Common myeloid progenitor, CD34-positive (primary cell): Measurements from ENCODE around the gene PCK2.

Source experiments
- CTCF ChIA-PET: fragments of 350-600 bp; sonication (Branson Sonifier 250); formaldehyde crosslinking; loops from one replicate; lab custom pipeline; 2021; ENCODE audit warnings: antibody characterized with exemption; lab: Charles Lee
- POLR2A ChIA-PET: fragments of 350-600 bp; sonication (Branson Sonifier 250); formaldehyde crosslinking; loops from one replicate; lab custom pipeline; 2021; ENCODE audit warnings: antibody characterized with exemption; lab: Charles Lee
- DNase-seq, 3 donors: peaks; one replicate each; pipeline versions ENCODE4 v3.0.0 to v3.0.0-alpha.2; 2013
- H3K27ac ChIP-seq, 2 experiments: 1 replicate in 1 of 2; 2 replicates in 1 of 2; pipeline ENCODE4 v1.7.0; 2013; ENCODE audit warnings: inconsistent platforms in 2 of 2, low read length in 2 of 2, mild to moderate bottlenecking in 2 of 2, low read depth in 1 of 2, moderate library complexity in 1 of 2; ENCODE audit not compliant: severe bottlenecking in 2 of 2, insufficient read depth in 1 of 2, poor library complexity in 1 of 2
- H3K27me3 ChIP-seq, 5 experiments: replicated peaks in 2 of 5; 1 replicate in 3 of 5; 2 replicates in 2 of 5; pipeline versions ENCODE4 v1.6.1 to v1.7.0; 2013; ENCODE audit warnings: low read length in 4 of 5, mild to moderate bottlenecking in 2 of 5, moderate library complexity in 2 of 5, inconsistent platforms in 1 of 5; ENCODE audit not compliant: insufficient read depth in 5 of 5, control insufficient read depth in 4 of 5
- H3K36me3 ChIP-seq, 4 experiments: 1 replicate in 2 of 4; 2 replicates in 2 of 4; pipeline versions ENCODE4 v1.6.1 to v1.7.0; 2013; ENCODE audit warnings: low read length in 3 of 4, control low read depth in 1 of 4, mild to moderate bottlenecking in 1 of 4; ENCODE audit not compliant: control insufficient read depth in 4 of 4, insufficient read depth in 4 of 4
- H3K4me1 ChIP-seq, 4 experiments: 1 replicate in 3 of 4; 2 replicates in 1 of 4; pipeline versions ENCODE4 v1.6.1 to v1.7.1; 2013; ENCODE audit warnings: low read length in 3 of 4, mild to moderate bottlenecking in 3 of 4, control low read depth in 1 of 4, inconsistent platforms in 1 of 4, moderate library complexity in 1 of 4; ENCODE audit not compliant: control insufficient read depth in 4 of 4, insufficient read depth in 4 of 4; ENCODE audit errors: control extremely low read depth in 1 of 4
- H3K4me3 ChIP-seq, 7 experiments: 1 replicate in 4 of 7; 2 replicates in 3 of 7; pipeline versions ENCODE4 v1.5.1 to v1.7.0; 2013; ENCODE audit warnings: mild to moderate bottlenecking in 7 of 7, low read length in 6 of 7, moderate library complexity in 6 of 7, inconsistent platforms in 2 of 7, low read depth in 2 of 7, control low read depth in 1 of 7; ENCODE audit not compliant: insufficient read depth in 4 of 7, control insufficient read depth in 1 of 7; ENCODE audit errors: extremely low read depth in 1 of 7
- H3K9me3 ChIP-seq, 5 experiments: 1 replicate in 4 of 5; 2 replicates in 1 of 5; pipeline versions ENCODE4 v1.6.1 to v1.7.1; 2013; ENCODE audit warnings: low read length in 4 of 5, mild to moderate bottlenecking in 2 of 5, inconsistent platforms in 1 of 5, low read depth in 1 of 5, moderate library complexity in 1 of 5; ENCODE audit not compliant: control insufficient read depth in 4 of 5, insufficient read depth in 2 of 5; ENCODE audit errors: control extremely low read depth in 1 of 5
- WGBS: methylation state at CpG from one replicate; pipeline ENCODE4 v1.1.5; 2013; ENCODE audit not compliant: insufficient coverage; 5-methylcytosine and 5-hydroxymethylcytosine counted together

PCK2 gene

GRCh38 chr14:24122898-24123297 is 28.8 kb downstream of the PCK2 start:
- Histone ChIP-seq H3K27me3 (no peaks in the 10 kb centered on the region), H3K4me1 (no peaks in the 10 kb centered on the region), H3K36me3 (peaks cover 19 to 65% (median 48%) of the 10 kb centered on the region in 4 experiments), H3K27ac (no peak overlapping the region), H3K9me3 (no peaks in the 10 kb centered on the region), H3K4me3 (no peak overlapping the region)
- ChIA-PET CTCF (interaction anchor here (0.6 to 1.3 kb wide), 2 partner anchors 39 to 108 kb away, joined by 3 read pairs; partner anchors contain the start of gene IRF9), POLR2A (no interaction called here)
- 99% methylated on average over 7 of the region's 8 CpGs for WGBS
- DNase-seq, result no peak

- ChIA-PET POLR2A (interaction anchor here (1.8 kb wide), 1 partner anchor 8 kb away, joined by 5 read pairs; no protein-coding TSS in a partner anchor), CTCF (interaction anchor here (0.6 to 1.3 kb wide), 4 partner anchors 10 to 107 kb away, joined by 3 read pairs; partner anchors contain the start of gene IRF9)
- Histone ChIP-seq H3K36me3 (peaks cover 13 to 56% (median 41%) of the 10 kb centered on the region in 4 experiments), H3K27me3 (no peaks in the 10 kb centered on the region), H3K4me1 (no peaks in the 10 kb centered on the region), H3K27ac (peak overlapping the region in 1 of 2 experiments; percentile 14), H3K9me3 (no peaks in the 10 kb centered on the region), H3K4me3 (no peak overlapping the region)
- WGBS, result 92% methylated on average over 7 of the region's 9 CpGs
- DNase-seq, result no peak
Measured at GRCh38 chr14:24123424-24124417, 29.6 kb downstream of the PCK2 start.

GRCh38 chr14:24126939-24127338 is 32.8 kb downstream of the PCK2 start:
- Histone ChIP-seq H3K4me3 (no peak overlapping the region), H3K4me1 (peaks cover 0 to 9% (median 4%) of the 10 kb centered on the region in 4 experiments), H3K9me3 (no peaks in the 10 kb centered on the region), H3K36me3 (peaks cover 8 to 27% (median 17%) of the 10 kb centered on the region in 4 experiments), H3K27ac (no peak overlapping the region), H3K27me3 (no peaks in the 10 kb centered on the region)
- ChIA-PET CTCF (interaction anchor here (1.2 to 3.1 kb wide), 5 partner anchors 8 to 58 kb away, joined by 4 to 18 read pairs (median 5); partner anchors contain the start of genes DCAF11 and NRL), POLR2A (interaction anchor here (1.2 kb wide), 1 partner anchor 12 kb away, joined by 7 read pairs; the partner anchor contains the start of genes DCAF11 and NRL)
- no peak for DNase-seq

- WGBS, result 100% methylated on average over 2 of the region's 2 CpGs
- Histone ChIP-seq H3K4me3 (no peak overlapping the region), H3K9me3 (no peaks in the 10 kb centered on the region), H3K27me3 (no peaks in the 10 kb centered on the region), H3K4me1 (peaks cover 0 to 16% (median 10%) of the 10 kb centered on the region in 4 experiments), H3K36me3 (peaks cover 7 to 19% (median 14%) of the 10 kb centered on the region in 4 experiments), H3K27ac (no peak overlapping the region)
- no peak for DNase-seq
- POLR2A ChIA-PET, result no interaction called here
- CTCF ChIA-PET, result interaction anchor here (1.2 to 3.1 kb wide), 4 partner anchors 9 to 33 kb away, joined by 5 to 18 read pairs (median 8); partner anchors contain the start of genes DCAF11 and NRL
Measured at GRCh38 chr14:24127673-24128072, 33.6 kb downstream of the PCK2 start.

GRCh38 chr14:24129410-24129998 is 35.4 kb downstream of the PCK2 start:
- H3K4me3 ChIP-seq, result no peak overlapping the region
- ChIA-PET POLR2A (interaction anchor here (1.1 kb wide), 1 partner anchor 13 kb away, joined by 3 read pairs; no protein-coding TSS in a partner anchor), CTCF (interaction anchor here (1.6 to 5.7 kb wide), 2 partner anchors 12 to 20 kb away, joined by 4 to 46 read pairs; partner anchors contain the start of genes DCAF11 and NRL)

GRCh38 chr14:24130380-24130716 is 36.2 kb downstream of the PCK2 start, which contains the start of gene FITM1:
Gene FITM1 (plus strand): TSS chr14:24130659. CDS start chr14:24131564, 905 bp downstream.
- Histone ChIP-seq H3K4me3 (no peak within 1 kb of the TSS), H3K9me3 (no peaks in the 10 kb centered on the region), H3K4me1 (peaks cover 0 to 22% (median 12%) of the 10 kb centered on the region in 4 experiments), H3K36me3 (no peaks in the 10 kb centered on the region), H3K27ac (no peak within 1 kb of the TSS), H3K27me3 (no peaks in the 10 kb centered on the region)
- ChIA-PET POLR2A (no interaction called here), CTCF (interaction anchor here (1.6 to 5.7 kb wide), 2 partner anchors 13 to 21 kb away, joined by 4 to 46 read pairs; partner anchors contain the start of genes DCAF11 and NRL)
- no peak for DNase-seq
- 92% methylated on average over 4 of the region's 5 CpGs for WGBS

More at GRCh38 chr14:24129410-24129998, 35.4 kb downstream of the PCK2 start:
- Histone ChIP-seq H3K27me3 (no peaks in the 10 kb centered on the region), H3K36me3 (peaks cover 0 to 1% (median 0%) of the 10 kb centered on the region in 4 experiments), H3K9me3 (no peaks in the 10 kb centered on the region), H3K4me1 (peaks cover 0 to 20% (median 10%) of the 10 kb centered on the region in 4 experiments), H3K27ac (no peak overlapping the region)
- no peak for DNase-seq
- WGBS, result 96% methylated on average over 6 of the region's 8 CpGs
